ENCODE measurements around the gene CCDC167.
"Not testable (repeated sequence)": the region's sequence is repeated elsewhere in the genome, so short reads cannot be mapped to it uniquely, and the experiment has no call there.

Gene CCDC167

DNA sequence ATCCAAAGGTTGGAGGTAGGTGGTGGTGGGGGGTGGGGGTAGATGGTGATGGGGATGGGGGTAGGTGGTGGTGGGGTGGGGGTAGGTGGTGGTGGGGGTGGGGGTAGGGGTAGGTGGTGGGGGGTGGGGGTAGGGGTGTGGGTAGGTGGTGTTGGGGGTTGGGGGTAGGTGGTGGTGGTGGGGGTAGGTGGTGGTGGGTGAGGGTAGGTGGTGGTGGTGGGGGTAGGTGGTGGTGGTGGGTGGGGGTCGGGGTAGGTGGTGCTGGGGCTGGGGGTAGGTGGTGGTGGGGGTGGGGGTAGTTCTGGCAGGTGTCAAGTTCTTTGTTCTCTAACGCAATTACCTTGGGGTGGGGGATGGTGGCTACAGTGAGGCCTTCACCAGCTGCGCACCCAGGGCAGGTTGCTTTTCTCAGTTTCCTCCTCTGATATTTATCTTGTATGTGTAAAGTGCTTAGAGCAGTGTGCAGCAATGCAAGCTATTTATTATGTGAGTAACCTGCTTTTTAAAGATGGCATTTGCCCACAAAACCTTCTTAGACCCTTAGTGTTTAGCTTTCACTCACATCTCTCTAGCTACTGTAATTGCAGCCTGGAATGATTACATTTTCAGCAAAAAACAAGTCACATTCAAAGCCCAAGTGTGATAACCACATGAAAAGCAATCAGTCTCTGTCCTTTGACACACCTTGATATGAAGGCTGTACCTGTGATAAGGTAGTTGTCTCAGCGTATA is 8.2 kb upstream of the CCDC167 start:
- no peak for DNase-seq

DNA sequence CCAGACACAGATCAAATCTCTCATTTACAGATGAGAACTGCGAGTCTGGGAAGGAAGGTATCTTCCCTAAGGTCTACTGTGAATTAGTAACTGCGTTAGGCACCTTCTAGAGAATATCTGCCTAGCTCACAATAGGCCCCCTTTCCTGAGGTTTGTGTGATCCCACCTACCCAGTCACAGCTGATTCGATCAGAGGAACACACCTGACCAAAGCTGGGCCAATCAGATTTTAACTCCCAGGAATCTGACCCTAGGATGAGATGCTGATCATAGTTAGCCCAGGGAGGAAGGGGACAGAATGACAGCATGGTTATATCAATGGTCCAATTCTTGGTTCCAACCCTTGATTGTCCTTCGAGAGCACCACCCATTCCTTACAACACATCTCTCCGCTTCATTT is 7.4 kb upstream of the CCDC167 start:
- no peak for DNase-seq

DNA sequence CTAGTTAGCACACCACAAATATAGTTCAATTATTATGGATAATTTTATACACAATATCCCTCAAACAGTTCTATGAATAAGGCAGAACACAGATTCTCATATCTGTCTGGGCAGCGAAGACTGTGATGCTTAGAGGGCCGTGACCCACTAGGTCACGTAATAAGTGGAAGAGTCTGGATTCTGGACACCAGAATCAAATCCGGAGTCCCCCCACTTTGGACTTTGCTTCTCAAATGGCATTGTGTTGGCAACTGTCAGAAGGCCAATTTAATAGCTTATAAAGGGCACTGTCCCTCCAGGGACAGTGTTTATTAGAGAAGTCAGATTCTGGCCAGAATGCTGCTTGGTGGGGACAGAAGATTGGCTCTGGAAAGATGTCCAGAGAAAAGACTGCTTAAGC is 6.8 kb upstream of the CCDC167 start:
- DNase-seq, result no peak

DNA sequence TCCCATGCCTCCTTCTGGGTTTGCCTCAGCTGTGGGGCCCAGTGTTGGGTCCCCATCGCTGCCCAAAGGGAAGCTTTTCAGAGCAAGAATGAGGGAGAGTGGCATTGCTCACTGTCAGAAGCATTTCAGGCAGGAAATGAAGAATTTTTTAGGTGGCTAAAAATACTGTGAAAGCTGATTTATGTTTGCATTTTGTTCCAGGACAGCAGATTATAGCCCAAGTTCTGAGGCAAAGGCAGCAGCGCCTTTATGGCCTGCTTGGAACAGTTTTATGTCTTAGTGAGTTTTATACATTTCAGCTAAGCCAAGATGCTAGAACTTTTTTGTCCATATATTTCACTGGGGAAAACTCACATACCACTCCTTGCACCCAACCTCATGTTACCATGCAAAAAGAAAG is 4.3 kb upstream of the CCDC167 start:
- DNase-seq, result no peak

DNA sequence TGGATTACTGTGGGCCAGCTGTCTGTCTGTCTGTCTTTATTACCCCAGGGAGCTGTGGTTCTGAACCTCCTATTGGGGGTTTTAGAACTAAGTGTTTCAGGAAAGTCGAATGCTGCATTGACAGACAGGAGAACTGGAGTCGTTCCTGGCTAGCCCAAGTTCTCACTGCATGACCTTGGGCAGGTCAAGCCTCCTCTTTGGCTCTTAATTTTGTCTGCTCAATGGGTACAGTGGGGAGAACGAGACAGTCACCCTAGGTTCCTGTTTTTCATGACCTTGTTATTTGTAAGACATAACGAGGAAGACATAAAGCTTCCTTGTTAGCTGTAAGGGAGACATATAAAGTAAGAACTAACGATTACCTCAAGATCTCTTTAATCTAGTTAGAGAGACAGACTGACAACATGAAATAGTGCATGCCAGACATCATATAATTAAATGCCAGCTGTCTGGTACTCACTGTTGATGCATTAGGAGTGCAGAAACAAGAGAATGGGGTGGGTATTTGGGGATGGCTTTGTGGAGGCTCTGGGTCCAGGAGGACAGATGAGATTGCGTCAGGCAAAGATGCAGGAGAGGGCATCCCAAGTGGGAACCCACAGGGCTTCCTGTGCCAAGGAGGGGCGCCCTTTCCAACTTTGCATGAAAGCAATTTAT is 3.7 kb upstream of the CCDC167 start:
- DNase-seq, result peak; percentile 22 to 31

DNA sequence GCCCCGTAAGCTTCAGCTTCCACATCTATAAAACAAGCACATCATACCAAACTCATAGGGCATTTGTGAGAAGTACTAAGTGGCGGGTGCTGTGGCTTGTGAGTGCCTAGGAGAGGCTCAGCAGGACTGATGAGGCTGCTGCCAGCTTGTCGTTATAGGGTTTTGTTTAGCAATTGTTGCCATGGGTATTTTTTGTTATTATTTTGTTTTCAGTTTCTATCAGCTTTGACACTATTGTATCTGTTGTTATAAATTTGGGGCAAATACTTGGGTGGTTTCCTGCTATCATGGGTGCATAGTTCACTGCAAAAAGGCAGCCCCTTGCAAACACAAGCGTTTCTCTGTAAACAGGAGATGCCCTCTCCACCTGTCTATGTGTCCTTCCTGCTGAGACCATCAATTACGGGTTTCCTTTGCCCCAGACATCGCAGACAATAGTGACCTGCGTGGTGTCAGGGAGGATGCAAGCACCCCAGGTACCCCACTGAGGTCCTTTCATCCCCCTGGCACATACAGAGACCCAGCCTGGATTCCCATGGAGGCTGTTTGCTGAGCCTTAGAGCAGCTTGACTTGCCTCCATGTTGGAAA is 3.1 kb upstream of the CCDC167 start:
- no peak for DNase-seq

DNA sequence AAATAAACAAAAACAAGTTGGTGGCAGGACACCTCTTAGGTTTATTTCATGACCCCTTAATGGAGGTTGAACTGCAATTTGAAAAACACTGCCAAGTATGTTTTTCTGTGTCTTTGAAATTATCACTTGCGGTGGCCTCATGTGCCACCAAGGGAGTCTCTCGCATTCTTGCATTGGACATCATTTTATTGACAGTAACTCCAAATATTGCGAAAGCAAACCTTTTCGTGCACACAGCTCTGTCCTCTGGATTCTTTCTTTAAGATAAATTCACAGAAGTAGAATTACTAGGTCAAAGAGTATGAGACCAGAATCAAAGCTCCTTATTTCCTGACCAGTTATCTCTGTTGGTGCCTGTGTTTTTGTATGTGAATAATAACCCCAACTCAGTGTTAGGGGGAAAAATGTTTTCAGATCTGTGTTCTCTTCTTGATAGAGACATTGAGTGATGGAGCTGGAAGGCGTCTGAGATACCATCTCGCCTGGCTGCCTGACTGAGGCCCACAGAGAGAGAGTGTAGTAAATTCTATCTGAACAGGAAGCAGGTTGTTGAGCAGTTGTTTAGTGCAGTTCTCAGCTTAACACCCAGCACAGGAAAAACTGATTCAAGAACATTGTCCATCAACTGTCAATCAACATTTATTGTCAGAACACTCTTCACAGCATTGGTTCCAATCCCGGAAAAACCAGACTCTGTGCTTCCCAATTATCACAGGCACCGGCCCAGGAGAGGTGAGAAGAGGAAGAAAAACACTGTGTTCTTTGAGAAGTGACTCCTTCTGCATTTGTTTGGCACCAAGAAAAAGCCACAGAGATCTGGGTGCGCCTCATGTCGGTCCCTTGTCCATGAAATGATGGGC is 2.2 kb upstream of the CCDC167 start:
- no peak for DNase-seq

DNA sequence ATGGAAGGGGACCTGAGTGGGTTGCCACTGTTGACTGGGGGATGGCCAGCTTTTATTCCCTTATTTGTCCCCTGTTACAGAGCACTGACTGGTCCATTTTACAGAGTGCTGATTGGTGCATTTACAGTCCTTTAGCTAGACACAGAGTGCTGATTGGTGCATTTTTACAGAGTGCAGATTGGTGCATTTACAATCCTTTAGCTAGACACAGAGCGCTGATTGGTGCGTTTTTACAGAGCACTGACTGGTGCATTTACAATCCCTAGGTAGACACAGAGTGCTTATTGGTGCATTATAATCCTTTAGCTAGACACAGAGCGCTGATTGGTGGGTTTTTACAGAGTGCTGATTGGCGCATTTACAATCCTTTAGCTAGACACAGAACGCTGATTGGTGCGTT is 1.2 kb upstream of the CCDC167 start:
- DNase-seq, result not testable (repeated sequence)

DNA sequence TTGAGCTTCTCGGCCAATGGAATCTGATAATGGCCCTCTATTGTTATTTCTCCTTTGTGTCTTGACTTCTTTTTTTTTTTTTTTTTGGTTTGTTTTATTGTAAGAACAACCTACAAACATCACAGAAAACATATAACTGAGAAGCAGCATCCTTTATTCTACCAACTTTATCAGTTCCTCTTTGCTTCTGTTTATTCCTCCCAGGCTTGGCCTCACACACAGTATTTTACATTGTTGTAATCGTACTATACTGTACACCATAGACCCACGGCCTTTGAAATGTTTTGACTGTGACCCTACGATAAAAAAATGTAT is 558 bp upstream of the CCDC167 start:
- DNase-seq, result no peak

DNA sequence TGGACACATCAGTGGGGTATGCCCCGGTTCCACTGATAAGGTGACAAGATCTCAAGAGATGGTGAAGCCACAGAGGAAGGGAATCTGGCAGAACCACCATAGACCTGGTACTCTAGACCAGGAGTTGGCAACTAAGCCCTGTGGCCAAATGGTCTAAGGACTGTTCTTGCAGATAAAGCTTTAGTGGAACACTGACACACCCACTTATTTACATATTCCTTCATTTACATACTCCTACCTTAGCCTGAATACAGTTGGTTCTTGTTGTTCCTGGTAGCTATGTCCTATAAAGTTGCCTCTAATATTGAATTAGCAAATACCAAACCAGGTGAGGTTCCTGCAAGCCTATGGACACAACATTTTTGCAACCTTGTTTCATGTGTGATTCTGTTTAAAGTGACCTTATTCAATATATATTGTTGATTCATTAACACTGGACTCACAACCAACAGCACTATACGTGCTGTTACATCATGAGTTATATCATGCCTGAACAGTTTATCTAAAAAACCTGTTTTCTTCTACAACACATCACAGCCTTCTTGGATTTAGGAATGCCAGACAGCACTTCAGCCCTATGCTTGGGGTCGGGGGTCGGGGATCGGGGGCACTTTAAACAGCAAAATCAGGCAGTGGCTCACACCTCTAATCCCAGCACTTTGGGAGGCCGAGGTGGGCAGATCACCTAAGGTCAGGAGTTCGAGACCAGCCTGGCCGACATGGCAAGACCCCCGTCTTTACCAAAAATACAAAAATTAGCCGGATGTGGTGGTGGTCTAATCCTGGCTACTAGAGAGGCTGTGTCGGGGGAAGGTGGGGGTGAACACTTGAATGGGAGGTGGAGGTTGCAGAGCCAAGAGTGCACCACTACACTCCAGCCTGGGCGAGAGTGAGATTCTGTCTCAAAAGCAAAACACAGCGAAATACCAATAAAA is 2.5 kb downstream of the CCDC167 start:
- DNase-seq, result no peak

DNA sequence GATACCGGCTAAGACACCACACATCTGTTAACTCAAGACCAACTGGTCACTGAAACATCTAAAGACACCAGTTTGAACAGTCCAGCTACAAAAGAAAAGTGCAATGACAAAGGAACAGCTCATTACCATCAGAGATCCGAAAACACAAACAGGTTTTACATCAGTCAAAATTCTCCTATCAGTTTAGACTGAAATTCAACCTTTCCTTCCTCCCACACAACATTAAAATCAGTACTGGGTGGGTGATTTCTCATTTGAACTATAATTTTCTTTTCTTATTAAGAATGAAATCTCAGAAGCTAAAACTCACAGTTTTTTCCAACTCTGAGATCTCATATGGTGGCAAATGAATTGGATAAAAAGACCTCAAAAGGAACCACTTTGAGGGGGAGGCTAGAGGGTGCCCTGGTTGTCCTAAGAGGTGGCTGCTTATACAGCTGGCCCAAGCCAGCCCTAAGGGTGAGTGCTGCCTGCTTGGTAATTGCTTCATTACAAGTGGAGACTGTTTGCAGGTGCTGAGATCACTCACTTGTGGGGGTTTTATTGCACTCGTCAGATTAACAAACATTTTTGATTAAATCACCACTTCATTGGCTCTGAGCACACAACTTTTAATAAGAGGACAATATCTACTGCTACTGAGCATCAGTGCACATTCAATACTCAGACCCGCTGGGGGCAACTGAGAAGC is 4.3 kb downstream of the CCDC167 start:
- DNase-seq, result no peak

DNA sequence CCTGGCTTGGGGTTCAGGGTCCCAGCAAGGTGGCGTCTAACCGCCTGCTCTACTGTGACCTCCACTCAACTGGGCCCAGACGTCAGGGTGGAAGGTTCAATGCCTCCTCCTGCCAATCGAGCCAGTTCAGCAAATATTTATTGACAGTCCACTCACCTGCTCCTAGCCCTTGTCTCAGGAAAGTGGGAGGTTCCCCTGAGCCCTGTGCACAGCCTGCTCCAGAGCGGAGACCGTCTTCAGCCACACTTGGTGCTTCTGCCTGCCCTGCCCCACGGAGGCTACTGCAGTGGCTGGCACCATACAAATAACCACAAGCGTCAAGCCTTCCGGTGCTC is 6.1 kb downstream of the CCDC167 start:
- no peak for DNase-seq

DNA sequence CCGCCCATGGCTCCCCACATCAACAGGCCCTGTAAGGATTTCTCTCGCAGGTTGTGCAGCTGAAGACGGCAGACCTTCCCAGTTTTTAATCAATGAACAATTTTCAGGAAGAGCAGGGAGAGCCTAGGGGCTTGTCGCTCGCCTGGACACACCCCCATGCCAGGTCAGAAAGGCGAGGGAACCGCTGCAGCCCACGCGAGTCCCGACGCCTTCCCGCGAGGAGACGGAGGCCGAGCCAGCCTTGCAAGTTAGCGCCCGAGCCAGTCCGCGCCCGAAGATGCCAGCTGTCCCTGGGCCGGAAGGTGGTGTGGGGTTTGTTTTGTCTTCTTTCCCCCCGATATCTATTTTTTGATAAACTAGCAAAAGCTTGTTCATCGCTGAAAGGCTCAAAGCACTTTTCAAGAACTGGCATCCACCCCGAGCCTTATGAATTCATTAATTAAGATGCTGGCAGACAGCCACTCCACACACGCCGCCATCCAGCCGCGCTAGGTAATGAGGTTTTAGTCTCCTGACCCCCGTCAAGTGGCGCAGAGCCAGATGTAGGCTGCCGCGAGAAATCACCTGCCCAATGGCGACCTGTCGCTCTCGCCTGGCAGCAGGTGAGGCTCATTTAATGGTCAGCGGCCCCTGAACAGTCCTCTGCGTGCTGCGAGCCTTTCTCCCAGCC is 6.6 kb downstream of the CCDC167 start:
- DNase-seq, result no peak

DNA sequence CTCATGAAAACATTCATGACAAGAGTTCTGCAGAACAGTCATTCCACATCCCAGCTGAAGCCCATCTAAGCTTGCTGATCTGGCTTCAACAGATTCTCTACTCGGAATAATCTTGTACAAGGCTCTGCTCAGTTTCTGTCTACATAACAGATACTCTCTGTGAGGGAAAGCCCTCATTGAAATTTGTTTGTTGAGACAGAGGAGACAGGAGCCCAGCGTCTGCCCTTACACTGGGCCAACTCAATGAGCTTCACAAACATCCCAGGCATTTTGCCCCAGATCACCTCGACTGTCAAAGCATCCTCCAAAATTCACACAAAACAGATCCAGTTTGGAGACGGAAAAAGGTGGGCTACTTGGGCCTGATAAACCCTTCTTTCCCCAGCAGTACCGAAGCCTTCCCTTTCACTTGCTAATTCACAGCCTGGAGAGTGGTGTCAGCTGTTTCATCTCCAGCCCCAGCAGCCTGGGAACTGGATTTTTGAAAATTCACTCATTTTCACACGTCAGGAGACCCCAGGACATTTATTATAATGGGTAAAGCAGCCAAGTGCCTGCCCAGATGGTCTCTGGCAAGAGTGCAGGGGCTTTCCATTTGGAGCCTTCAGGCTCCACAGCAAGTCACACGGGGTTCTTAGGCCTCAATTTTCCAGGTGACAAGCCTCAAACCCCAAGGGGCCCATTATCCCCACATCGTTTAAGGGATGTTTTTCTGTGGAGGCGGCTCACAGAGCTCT is 7.3 kb downstream of the CCDC167 start:
- no peak for DNase-seq

DNA sequence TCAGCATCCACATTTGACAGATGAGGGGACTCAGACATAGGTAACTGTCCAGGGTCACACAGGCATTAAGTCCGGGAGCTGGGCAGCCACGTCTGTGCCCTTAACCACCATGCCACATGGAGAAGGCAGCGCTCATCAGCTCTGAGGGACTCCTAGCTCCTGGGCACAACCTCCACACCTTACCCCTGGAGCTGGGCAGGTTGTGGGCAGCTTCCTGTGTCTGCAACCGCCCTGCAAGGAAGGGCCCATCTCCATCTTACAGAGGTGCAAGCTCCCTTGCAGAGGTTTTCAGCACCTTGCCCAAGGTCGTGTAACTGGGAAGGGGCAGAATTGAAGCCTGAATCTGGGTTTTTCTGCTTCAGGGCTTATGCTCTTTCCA is 7.9 kb downstream of the CCDC167 start:
- DNase-seq, result no peak

DNA sequence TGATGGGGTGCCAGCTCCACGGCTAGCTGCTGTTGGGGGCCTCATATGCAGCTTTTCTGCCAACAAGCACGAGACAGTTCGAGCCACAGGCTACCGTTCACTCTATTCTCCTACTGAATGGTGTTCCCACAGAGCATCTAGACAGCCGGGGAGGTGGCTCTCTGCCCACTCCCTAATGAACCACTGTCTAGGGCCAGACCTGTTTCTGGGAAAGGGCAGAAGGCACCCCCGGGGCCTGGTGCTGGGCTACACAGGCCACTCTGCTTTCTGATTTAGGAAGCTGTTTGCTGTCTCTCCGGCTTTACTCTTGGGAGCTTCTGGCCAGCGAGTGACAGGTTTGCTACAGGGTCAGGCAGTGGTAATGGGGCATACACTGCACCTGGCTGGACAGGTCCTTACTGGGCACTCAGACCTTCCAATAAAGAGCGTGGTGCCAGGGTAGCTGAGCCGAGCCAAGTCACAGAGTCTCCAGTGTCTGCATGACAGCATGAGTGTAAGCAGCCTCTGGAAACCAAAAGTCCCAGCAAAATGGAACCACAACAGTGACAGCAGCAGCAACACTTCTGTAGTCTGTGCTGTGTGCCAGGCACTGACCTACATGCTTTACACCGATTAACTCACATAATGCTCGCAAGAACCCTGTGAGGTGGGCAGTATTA is 8.4 kb downstream of the CCDC167 start:
- DNase-seq, result no peak

DNA sequence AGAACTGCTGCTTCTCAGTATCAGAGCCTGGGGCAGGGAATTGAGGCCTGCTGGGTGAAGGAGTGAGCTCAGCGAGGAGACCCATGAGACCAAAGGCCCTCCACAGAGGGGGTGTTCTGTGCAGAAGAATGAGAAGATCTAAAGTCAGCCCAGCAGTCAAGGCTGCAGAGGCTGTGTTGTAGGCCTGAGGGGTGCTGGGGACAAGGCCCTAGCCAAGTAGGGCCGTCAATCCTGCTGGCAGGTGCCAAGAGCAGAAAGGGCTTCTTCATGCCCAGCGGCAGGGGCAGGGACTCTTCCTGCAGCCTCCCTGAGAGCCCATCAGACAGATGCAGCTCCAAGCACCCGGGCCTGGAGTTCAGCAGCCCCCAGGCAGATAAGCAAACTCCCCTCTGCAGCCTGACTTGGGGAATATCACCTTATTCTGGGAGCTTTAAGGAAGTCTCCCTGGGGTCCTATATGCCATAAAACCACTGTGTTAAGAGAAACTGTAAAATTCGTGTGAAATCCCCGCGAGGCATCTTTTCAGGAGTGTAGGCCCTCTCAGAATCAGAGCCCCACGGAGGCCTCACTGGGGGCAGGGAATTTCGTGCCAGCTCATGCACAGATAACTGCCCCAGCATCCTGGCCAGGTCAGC is 9.0 kb downstream of the CCDC167 start:
- DNase-seq, result no peak

DNA sequence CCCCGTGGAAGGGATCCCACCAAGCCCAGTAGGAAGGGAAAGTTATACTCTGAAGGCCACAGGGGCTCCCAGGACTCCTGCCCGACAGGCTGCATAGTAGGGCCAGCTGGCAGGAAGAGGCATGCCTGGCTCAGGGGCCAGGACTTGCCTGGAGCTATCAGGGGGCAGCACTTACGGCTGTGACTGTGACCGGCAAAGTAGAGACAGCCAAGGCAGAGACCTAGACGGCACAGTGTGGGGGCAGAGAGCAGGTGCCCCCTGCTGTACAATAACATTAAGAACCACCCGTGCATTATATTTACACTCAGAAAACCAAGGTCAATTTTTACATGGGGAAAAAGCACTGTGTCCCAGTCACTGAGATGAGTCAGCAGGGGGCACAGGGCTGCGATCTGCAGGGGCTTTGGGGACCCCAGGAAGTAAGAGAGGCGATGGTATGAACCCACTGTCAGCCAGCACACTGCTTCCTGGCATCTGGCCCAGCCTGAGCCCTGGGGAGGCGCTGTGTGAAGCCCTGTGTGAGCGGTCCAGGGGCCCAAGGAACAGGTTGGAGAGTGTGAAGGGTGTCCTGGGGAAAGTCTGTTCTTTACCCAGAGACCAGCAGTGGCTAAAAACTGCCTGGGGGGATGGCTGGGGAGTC is 9.9 kb downstream of the CCDC167 start:
- DNase-seq, result no peak

DNA sequence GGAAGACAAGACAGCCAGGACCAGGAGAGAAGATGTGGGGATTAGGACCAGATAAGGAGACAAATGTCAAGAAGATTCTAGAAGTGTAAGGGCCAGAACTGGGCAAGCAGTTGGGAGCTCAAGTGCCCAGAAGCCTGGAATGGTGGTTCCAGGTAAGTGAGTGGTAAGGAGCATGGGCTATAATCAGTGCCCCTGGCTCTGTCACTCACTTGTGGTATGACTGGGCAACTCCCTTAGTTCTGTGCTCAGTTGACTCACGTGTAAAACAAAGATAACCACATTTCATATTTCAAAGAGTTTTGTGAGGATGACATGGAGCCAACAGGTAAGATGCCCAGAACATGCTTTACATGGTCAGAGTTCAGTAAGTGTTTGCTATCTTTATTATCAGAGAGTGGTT is 11.2 kb downstream of the CCDC167 start:
- no peak for DNase-seq

Data from AML-193 (cell line).